ES-I3 (cell line): ENCODE data around the gene RAB19.
A peak's percentile ranks its signal among the peaks of the same experiment; 100 is the strongest.
"Not testable (repeated sequence)": the region's sequence is repeated elsewhere in the genome, so short reads cannot be mapped to it uniquely, and the experiment has no call there.

Experiments
- H3K36me3 ChIP-seq: 2 replicates; pipeline ENCODE4 v1.6.1; 2013; ENCODE audit warnings: mild to moderate bottlenecking, low read length, control low read depth, moderate library complexity; ENCODE audit not compliant: insufficient read depth
- H3K4me1 ChIP-seq: 2 replicates; pipeline ENCODE4 v1.6.1; 2013; ENCODE audit warnings: mild to moderate bottlenecking, control low read depth, low read length; ENCODE audit not compliant: insufficient read depth
- H3K9ac ChIP-seq: 2 replicates; pipeline ENCODE4 v1.6.1; 2013; ENCODE audit warnings: low read depth, mild to moderate bottlenecking, low read length, moderate library complexity
- H3K9me3 ChIP-seq: 2 replicates; pipeline ENCODE4 v1.6.1; 2013; ENCODE audit warnings: mild to moderate bottlenecking, low read length, moderate library complexity; ENCODE audit not compliant: control insufficient read depth, insufficient read depth

RAB19 gene

GRCh38 chr7:140453785-140454656 is 50.2 kb downstream of the RAB19 start:
- peaks cover 32% of the 10 kb centered on the region for H3K36me3 ChIP-seq

GRCh38 chr7:140454657-140455015 is 50.8 kb downstream of the RAB19 start:
- H3K4me1 ChIP-seq, result peaks cover 51% of the 10 kb centered on the region
- no peaks in the 10 kb centered on the region for H3K9me3 ChIP-seq
- H3K36me3 ChIP-seq, result peaks cover 32% of the 10 kb centered on the region
- no peak overlapping the region for H3K9ac ChIP-seq

More at GRCh38 chr7:140453785-140454656, 50.2 kb downstream of the RAB19 start:
- peaks cover 57% of the 10 kb centered on the region for H3K4me1 ChIP-seq
- H3K9ac ChIP-seq, H3K9me3 ChIP-seq: not testable (repeated sequence)

- H3K36me3 ChIP-seq, result peaks cover 32% of the 10 kb centered on the region
- H3K9ac ChIP-seq, result no peak overlapping the region
Observed at GRCh38 chr7:140455743-140456142, 51.9 kb downstream of the RAB19 start.

GRCh38 chr7:140456551-140457051 is 52.7 kb downstream of the RAB19 start:
- H3K4me1 ChIP-seq, result peaks cover 46% of the 10 kb centered on the region
- no peaks in the 10 kb centered on the region for H3K9me3 ChIP-seq
- no peak overlapping the region for H3K9ac ChIP-seq
- H3K36me3 ChIP-seq, result peaks cover 32% of the 10 kb centered on the region

More at GRCh38 chr7:140455743-140456142, 51.9 kb downstream of the RAB19 start:
- Histone ChIP-seq H3K9me3 (no peaks in the 10 kb centered on the region), H3K4me1 (peaks cover 49% of the 10 kb centered on the region)

GRCh38 chr7:140458201-140458600 is 54.3 kb downstream of the RAB19 start:
- Histone ChIP-seq H3K4me1 (peaks cover 43% of the 10 kb centered on the region), H3K36me3 (peaks cover 34% of the 10 kb centered on the region), H3K9ac (no peak overlapping the region), H3K9me3 (no peaks in the 10 kb centered on the region)

- H3K9ac ChIP-seq, result no peak overlapping the region
- H3K36me3 ChIP-seq, result peaks cover 37% of the 10 kb centered on the region
- H3K4me1 ChIP-seq, result peaks cover 43% of the 10 kb centered on the region
- no peaks in the 10 kb centered on the region for H3K9me3 ChIP-seq
Observed at GRCh38 chr7:140458916-140459315, 55.1 kb downstream of the RAB19 start.

GRCh38 chr7:140463111-140463510 is 59.3 kb downstream of the RAB19 start:
- Histone ChIP-seq H3K9ac (no peak overlapping the region), H3K36me3 (peaks cover 35% of the 10 kb centered on the region), H3K9me3 (no peaks in the 10 kb centered on the region), H3K4me1 (peaks cover 5% of the 10 kb centered on the region)

- Histone ChIP-seq H3K9me3 (no peaks in the 10 kb centered on the region), H3K36me3 (no peaks in the 10 kb centered on the region), H3K9ac (no peak overlapping the region), H3K4me1 (no peaks in the 10 kb centered on the region)
Observed at GRCh38 chr7:140475747-140476333, 72.0 kb downstream of the RAB19 start.

- H3K9me3 ChIP-seq, result no peaks in the 10 kb centered on the region
- H3K4me1 ChIP-seq, result no peaks in the 10 kb centered on the region
- peak overlapping the region; percentile 95; the same call in 1 of the 2 replicates for H3K9ac ChIP-seq
- no peaks in the 10 kb centered on the region for H3K36me3 ChIP-seq
Observed at GRCh38 chr7:140476698-140477261, 72.9 kb downstream of the RAB19 start.
